Muscle of leg (tissue), 11 donors: ENCODE data around the gene CLEC12A. TPM values are rescaled to one million over a fixed set of nuclear protein-coding genes. Genes with fewer than 3 reads are reported as not detected.
"Not testable (repeated sequence)": the region's sequence is repeated elsewhere in the genome, so short reads cannot be mapped to it uniquely, and the experiment has no call there.

ENCODE experiments used
- DNase-seq: peaks from one replicate; pipeline ENCODE4 v3.0.0; 2013
- H3K27ac ChIP-seq: one replicate; pipeline ENCODE4 v1.5.1; 2013; ENCODE audit warnings: mild to moderate bottlenecking, low read length, control low read depth
- H3K27me3 ChIP-seq: one replicate; pipeline ENCODE4 v1.6.1; 2013; ENCODE audit warnings: low read length; ENCODE audit not compliant: control insufficient read depth, insufficient read depth
- H3K36me3 ChIP-seq: one replicate; pipeline ENCODE4 v1.6.1; 2013; ENCODE audit warnings: low read length; ENCODE audit not compliant: control insufficient read depth, insufficient read depth
- H3K4me1 ChIP-seq: one replicate; pipeline ENCODE4 v1.6.1; 2013; ENCODE audit warnings: low read length; ENCODE audit not compliant: control insufficient read depth, insufficient read depth
- H3K4me3 ChIP-seq: one replicate; pipeline ENCODE4 v1.5.1; 2013; ENCODE audit warnings: low read length, control low read depth
- H3K9me3 ChIP-seq: replicated peaks from 2 replicates; pipeline ENCODE4 v1.6.1; 2013; ENCODE audit warnings: low read depth, low read length; ENCODE audit not compliant: control insufficient read depth
- WGBS: methylation state at CpG from one replicate; pipeline ENCODE4 v1.1.5; 2013; ENCODE audit warnings: missing lambda C conversion rate; ENCODE audit not compliant: insufficient coverage; 5-methylcytosine and 5-hydroxymethylcytosine counted together
- polyA plus RNA-seq, 8 donors: library from polyadenylated mRNA; unstranded; fragments of 120-200 nt; gene quantifications; one replicate each; pipeline versions ENCODE4 v1.2.1 to v1.2.3, GENCODE V29; 2013; ENCODE audit warnings: inconsistent platforms in 1 of 8, low replicate concordance in 1 of 8; ENCODE audit not compliant: insufficient read length in 8 of 8, insufficient read depth in 1 of 8
- total RNA-seq: library from RNA; stranded (reverse); fragments of 120-200 nt; gene quantifications from one replicate; pipeline ENCODE4 v1.2.4, GENCODE V29; 2013

Gene CLEC12A
- total and polyA plus RNA-seq, 9 donors = 0.13 to 0.95 (median 0.49) TPM

DNA sequence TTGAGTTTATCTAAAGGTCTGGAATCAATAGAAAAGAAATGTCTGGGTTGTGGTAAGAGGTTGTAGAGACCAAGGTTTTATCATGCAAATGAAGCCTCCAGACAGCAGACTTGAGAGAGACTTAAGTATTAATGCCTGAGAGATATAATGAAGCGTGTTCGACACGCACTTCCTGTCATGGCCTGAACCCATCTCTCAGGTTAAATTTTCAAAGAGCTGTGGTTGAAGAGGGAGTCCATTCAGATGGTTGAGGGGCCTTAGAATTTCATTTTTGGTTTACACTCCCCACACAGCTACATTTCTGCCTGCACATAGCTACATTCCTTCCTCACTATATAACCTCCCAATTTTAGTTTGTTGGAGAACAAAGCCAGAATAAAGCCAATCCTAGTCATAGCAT, 10.1 kb upstream of the CLEC12A start:
- H3K4me3 ChIP-seq = no peak overlapping the region
- H3K4me1 ChIP-seq = no peaks in the 10 kb centered on the region
- no peak for DNase-seq
- no peaks in the 10 kb centered on the region for H3K9me3 ChIP-seq
- no peak overlapping the region for H3K27ac ChIP-seq
- H3K27me3 ChIP-seq = no peaks in the 10 kb centered on the region
- WGBS = no CpG with 5 or more reads among the region's 3 CpGs
- no peaks in the 10 kb centered on the region for H3K36me3 ChIP-seq

DNA sequence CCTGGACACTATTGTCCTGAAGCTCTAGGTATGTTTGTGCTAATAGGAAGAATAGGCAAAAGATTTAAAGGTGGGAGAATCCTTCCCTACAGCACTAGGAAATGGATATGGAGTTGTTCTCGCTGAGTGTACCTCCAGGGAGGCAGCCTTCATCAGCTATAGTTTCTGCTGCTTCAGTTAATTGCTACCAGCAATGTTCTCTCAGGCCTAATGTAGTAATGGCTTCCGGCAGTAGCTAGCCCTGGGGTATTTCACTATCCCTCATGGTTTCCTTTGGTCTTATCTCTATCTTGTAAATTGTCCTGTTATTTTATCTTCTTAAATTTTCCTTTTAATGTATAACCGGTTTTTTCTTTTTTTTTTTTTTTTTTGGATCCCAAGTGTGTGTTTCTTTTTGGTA, 9.3 kb upstream of the CLEC12A start:
- H3K4me3 ChIP-seq = no peak overlapping the region
- no peaks in the 10 kb centered on the region for H3K9me3 ChIP-seq
- no peaks in the 10 kb centered on the region for H3K36me3 ChIP-seq
- DNase-seq = no peak
- H3K4me1 ChIP-seq = no peaks in the 10 kb centered on the region
- no peaks in the 10 kb centered on the region for H3K27me3 ChIP-seq
- no CpG with 5 or more reads among the region's 3 CpGs for WGBS
- no peak overlapping the region for H3K27ac ChIP-seq

DNA sequence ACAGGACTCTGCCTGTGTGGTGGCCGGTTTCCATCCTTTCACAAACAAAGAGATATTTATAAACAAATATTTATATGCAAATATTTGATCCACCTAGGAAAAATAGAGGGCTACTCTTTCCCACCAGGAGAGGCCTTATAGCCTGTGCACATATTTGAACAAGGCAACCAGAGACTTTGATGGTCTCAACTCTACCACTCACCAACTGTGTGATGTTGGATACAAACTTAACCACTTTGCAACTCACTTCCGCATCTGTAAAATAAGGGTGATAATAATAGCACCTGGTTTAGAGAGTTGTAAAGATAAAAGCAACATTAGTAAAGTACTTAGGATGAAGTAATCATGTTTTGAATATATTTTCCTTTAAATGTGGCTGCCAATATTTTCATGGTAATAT, 1.5 kb upstream of the CLEC12A start:
- Histone ChIP-seq H3K36me3 (no peaks in the 10 kb centered on the region), H3K4me3 (no peak overlapping the region), H3K4me1 (no peaks in the 10 kb centered on the region), H3K27me3 (no peaks in the 10 kb centered on the region), H3K9me3 (no peaks in the 10 kb centered on the region), H3K27ac (no peak overlapping the region)
- WGBS = no CpG with 5 or more reads among the region's 2 CpGs
- DNase-seq = no peak

DNA sequence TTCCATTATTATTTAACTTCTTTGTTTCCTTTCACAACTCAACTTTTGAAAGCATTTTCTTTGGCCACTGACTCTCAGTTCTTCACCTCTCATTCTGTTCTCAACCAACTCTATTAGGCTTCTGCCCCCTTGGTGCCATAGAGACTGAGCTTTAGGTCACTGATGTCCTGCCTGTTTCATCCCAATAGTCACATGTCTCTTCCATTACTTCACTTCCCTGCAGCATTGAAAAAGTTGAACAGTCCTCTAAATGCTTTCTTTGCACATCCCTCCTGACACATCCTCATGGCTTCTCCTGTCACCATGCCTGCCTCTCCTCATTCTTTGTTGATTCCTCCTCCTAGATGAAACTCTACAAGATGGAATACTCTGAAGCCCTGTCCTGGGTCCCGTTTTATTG, 2.7 kb downstream of the CLEC12A start:
- no peak overlapping the region for H3K27ac ChIP-seq

DNA sequence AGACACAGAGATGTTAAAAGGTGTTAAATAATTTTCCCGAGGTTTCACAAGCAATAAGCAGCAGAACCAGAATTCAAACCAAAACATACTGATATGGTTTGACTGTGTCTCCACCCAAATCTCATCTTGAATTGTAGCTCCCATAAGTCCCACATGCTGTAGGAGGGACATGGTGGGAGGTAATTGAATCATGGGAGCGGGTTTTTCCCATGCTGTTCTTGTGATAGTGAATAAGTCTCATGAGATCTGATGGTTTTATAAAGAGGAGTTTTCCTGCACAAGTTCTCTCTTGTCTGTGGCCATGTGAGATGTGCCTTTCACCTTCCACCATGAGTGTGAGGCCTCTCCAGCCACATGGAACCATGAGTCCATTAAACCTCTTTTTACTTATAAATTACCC, 3.5 kb downstream of the CLEC12A start:
- not testable (repeated sequence) for H3K27me3 ChIP-seq, H3K4me1 ChIP-seq, H3K4me3 ChIP-seq, H3K36me3 ChIP-seq, DNase-seq, H3K27ac ChIP-seq, H3K9me3 ChIP-seq
- WGBS = 100% methylated on average over 1 of the region's 2 CpGs

More for the DNA sequence above, 2.7 kb downstream of the CLEC12A start:
- no peaks in the 10 kb centered on the region for H3K27me3 ChIP-seq
- H3K4me3 ChIP-seq = no peak overlapping the region
- WGBS = no CpG with 5 or more reads among the region's 1 CpG
- no peaks in the 10 kb centered on the region for H3K9me3 ChIP-seq
- H3K36me3 ChIP-seq = no peaks in the 10 kb centered on the region
- H3K4me1 ChIP-seq = no peaks in the 10 kb centered on the region
- no peak for DNase-seq

DNA sequence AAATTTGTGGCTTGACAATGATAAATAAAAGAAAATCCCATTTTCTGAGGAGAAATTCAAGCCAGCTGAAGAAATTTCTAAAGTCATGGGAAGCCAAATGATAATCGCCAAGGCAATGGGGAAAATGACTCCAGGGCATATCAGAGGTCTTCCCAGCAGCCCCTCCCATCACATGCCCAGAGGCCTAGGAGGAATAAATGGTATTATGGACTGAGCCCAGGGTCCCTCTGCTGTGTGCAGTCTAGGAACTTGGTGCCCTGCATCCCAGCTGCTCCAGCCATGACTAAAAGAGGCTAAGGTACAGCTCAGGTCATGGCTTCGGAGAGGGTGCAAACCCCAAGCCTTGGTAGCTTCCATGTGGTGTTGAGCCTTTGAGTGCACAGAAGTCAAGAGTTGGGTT, 4.4 kb downstream of the CLEC12A start:
- Histone ChIP-seq H3K36me3 (no peaks in the 10 kb centered on the region), H3K27ac (no peak overlapping the region), H3K4me3 (no peak overlapping the region), H3K27me3 (no peaks in the 10 kb centered on the region), H3K4me1 (no peaks in the 10 kb centered on the region), H3K9me3 (no peaks in the 10 kb centered on the region)
- no peak for DNase-seq
- WGBS = 76% methylated on average over 2 of the region's 2 CpGs

DNA sequence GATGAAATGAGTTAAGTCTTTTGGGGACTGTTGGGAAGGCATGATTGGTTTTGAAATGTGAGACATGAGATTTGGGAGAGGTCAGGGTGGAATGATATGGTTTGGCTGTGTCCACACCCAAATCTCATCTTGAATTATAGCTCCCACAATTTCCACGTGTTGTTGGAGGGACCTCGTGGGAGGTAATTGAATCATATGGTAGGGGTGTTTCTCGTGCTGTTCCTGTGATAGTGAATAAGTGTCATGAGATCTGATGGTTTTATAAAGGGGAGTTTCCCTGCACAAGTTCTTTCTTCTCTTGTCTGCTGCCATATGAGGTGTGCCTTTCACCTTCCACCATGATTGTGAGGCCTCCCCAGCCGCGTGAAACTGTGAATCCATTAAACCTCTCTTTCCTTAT, 5.4 kb downstream of the CLEC12A start:
- no CpG with 5 or more reads among the region's 5 CpGs for WGBS
- DNase-seq, H3K36me3 ChIP-seq, H3K4me1 ChIP-seq, H3K4me3 ChIP-seq, H3K27ac ChIP-seq, H3K27me3 ChIP-seq, H3K9me3 ChIP-seq: not testable (repeated sequence)

DNA sequence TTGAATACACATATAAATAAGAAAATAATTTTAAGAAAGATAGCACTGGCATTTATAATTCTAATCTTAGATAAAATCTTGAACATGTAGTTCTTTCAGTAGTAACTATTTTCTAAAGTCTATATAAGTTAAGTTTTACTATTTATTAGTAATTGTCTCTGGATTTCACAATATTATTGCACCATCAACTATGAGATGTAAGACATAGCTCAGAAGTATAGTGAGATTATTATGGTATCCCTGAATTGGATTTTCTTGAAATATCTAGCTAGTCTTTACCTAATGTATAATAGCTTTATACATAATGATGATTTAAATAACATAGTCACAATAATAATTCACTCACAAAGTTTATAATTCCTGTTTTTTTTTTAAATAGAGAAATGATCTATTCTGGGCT, 6.7 kb downstream of the CLEC12A start:
- Histone ChIP-seq H3K27me3 (no peaks in the 10 kb centered on the region), H3K4me1 (no peaks in the 10 kb centered on the region), H3K4me3 (no peak overlapping the region), H3K36me3 (no peaks in the 10 kb centered on the region), H3K9me3 (no peaks in the 10 kb centered on the region), H3K27ac (no peak overlapping the region)
- DNase-seq = no peak

DNA sequence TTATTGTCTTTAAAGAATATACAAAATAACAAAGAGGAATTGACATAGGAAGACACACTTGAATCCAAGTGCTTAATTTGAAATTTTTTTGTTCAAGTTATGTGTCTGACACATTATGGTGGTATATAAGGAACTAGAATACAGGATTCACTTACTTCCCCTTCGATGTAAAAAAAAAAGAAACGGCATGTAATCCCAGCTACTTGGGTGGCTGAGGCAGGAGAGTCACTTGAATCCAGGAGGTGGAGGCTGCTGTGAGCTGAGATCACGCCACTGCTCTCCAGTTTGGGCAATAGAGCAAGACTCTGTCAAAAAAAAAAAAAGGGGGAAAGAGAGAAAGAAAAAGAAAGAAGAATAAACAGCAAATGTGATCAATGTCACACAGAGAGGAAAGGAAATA, 8.9 kb downstream of the CLEC12A start:
- no peaks in the 10 kb centered on the region for H3K9me3 ChIP-seq
- 79% methylated on average over 2 of the region's 3 CpGs for WGBS
- DNase-seq = no peak

DNA sequence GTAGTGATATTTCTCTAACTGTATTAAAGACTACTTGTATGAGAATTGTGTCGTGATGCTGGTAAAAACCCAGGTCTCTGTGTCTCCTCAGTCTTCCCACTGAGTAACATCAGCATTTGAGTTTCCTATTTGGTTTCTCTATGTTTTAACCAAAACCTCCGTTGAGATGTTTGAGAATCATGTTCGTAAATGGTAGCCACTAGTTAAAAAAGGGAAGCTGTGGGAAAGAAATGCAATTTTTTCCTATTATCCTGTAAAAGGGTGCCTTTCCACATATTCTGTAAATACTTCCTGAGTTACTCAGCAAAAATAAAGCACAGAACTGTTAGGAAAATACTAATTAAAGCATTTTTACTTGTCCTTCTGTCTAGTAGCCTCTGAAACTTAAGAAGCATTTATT, 20.7 kb downstream of the CLEC12A start:
- Histone ChIP-seq H3K4me3 (no peak overlapping the region), H3K27me3 (no peaks in the 10 kb centered on the region), H3K4me1 (no peaks in the 10 kb centered on the region), H3K27ac (no peak overlapping the region), H3K36me3 (no peaks in the 10 kb centered on the region), H3K9me3 (no peaks in the 10 kb centered on the region)
- peak; percentile 5 for DNase-seq
- no CpG with 5 or more reads among the region's 3 CpGs for WGBS

More for the DNA sequence above, 8.9 kb downstream of the CLEC12A start:
- Histone ChIP-seq H3K4me3 (no peak overlapping the region), H3K27ac (no peak overlapping the region), H3K4me1 (no peaks in the 10 kb centered on the region), H3K27me3 (no peaks in the 10 kb centered on the region), H3K36me3 (no peaks in the 10 kb centered on the region)

DNA sequence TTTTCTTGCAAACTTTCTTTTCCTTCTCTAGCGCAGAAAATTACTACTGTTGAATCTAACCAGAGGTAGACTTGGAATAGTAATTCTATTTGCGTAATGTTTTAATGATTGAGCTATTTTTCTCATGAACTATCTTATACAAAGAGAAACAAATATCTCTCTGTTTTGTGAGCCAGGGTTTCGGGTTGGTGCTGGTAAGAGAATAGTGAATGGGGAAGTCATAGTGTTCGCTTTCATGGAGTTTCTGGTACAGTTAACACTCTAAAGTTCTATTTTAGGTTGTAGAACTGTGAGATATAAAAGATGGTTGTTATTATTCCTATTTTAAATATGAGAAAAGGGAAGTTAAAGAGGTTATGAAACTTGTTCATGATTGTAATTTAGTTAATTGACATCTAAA, 21.1 kb downstream of the CLEC12A start:
- no peak for DNase-seq
- Histone ChIP-seq H3K9me3 (no peaks in the 10 kb centered on the region), H3K36me3 (no peaks in the 10 kb centered on the region), H3K27me3 (no peaks in the 10 kb centered on the region), H3K4me1 (no peaks in the 10 kb centered on the region), H3K27ac (no peak overlapping the region), H3K4me3 (no peak overlapping the region)
- no CpG with 5 or more reads among the region's 4 CpGs for WGBS
